Endothelial cell of umbilical vein (primary cell): ENCODE measurements around the gene FBXO22. TPM values are rescaled to one million over a fixed set of nuclear protein-coding genes. Genes with fewer than 3 reads are reported as not detected.

Source experiments
- polyA plus RNA-seq, 4 experiments: library from polyadenylated mRNA; depleted of rRNA in 3 of 4; stranded (reverse) in 3 of 4; unstranded in 1 of 4; fragments of >200 nt; gene quantifications; 2 replicates each; pipeline versions ENCODE4 v1.2.1 to v1.2.3, GENCODE V29; 2011 to 2012; ENCODE audit warnings: missing spikeins in 1 of 4
- small RNA-seq: library from RNA; depleted of rRNA; stranded (forward); fragments of <200 nt; gene quantifications from one replicate; pipeline ENCODE3, GENCODE V24; 2012; ENCODE audit warnings: low replicate concordance, low read depth; ENCODE audit not compliant: insufficient read depth, insufficient read length
- total RNA-seq: library from RNA; stranded (reverse); gene quantifications from 2 replicates; pipeline ENCODE4 v1.2.3, GENCODE V29; 2021

FBXO22 gene
- total and polyA plus RNA-seq, 2 donors (not counting 3 experiments of a cell fraction or from before 2014, with no cell fraction given): 20.8 to 41.6 TPM

Small RNA genes lying within 50 kb of the gene (small RNA-seq; reads per million reads assigned to genes)
- not detected for gene RN7SL510P

Other genes with a start within 250 kb of the FBXO22 start
- gene CSPG4, start 191.0 kb upstream of the FBXO22 start, total RNA-seq: not detected in 2 replicates
- not detected in 2 replicates for gene CSPG4, start 191.0 kb upstream of the FBXO22 start, polyA plus RNA-seq
- gene UBE2Q2, start 60.4 kb upstream of the FBXO22 start, total RNA-seq: 28.5 and 32.8 TPM in 2 replicates
- gene UBE2Q2, start 60.4 kb upstream of the FBXO22 start, polyA plus RNA-seq: 8.9 and 12.9 TPM in 2 replicates
- gene NRG4, start 108.5 kb downstream of the FBXO22 start, total RNA-seq: not detected in 2 replicates
- gene NRG4, start 108.5 kb downstream of the FBXO22 start, polyA plus RNA-seq: not detected in 2 replicates
- not detected in 2 replicates for gene TMEM266, start 156.1 kb downstream of the FBXO22 start, total RNA-seq
- gene TMEM266, start 156.1 kb downstream of the FBXO22 start, polyA plus RNA-seq: not detected in 2 replicates